Activated T-cell treated with anti-CD3 and anti-CD28 coated beads, Interleukin-2, amount 50 U/mL, for 72 hours (primary cell): ENCODE results near the gene COPS9. TPM values are rescaled to one million over a fixed set of nuclear protein-coding genes. Genes with fewer than 3 reads are reported as not detected.

Experiments
- ATAC-seq, 2 donors: fragments of 150-1000 bp; cut with Tn5 transposase; replicated peaks in 1 of 2; 2 replicates each; pipeline ENCODE4 v1.10.0; 2021; ENCODE audit warnings: moderate library complexity in 2 of 2, mild to moderate bottlenecking in 1 of 2
- DNase-seq, 2 donors: peaks; one replicate each; pipeline ENCODE4 v3.0.0; 2021 to 2022; ENCODE audit warnings: mixed read lengths in 1 of 2
- H3K27ac Mint-ChIP-seq: one replicate; pipeline ENCODE4 v1.8.0; 2022; ENCODE audit warnings: mild to moderate bottlenecking, moderate library complexity, mixed read lengths
- H3K27me3 Mint-ChIP-seq: one replicate; pipeline ENCODE4 v1.8.0; 2022; ENCODE audit warnings: low read depth, mixed read lengths
- H3K36me3 Mint-ChIP-seq, 2 donors: one replicate each; pipeline ENCODE4 v1.8.0; 2022; ENCODE audit warnings: mixed read lengths in 2 of 2, mild to moderate bottlenecking in 1 of 2; ENCODE audit not compliant: insufficient read depth in 2 of 2
- H3K4me1 Mint-ChIP-seq: one replicate; pipeline ENCODE4 v1.8.0; 2022; ENCODE audit warnings: low read depth, mixed read lengths
- H3K4me3 Mint-ChIP-seq, 2 donors: one replicate each; pipeline ENCODE4 v1.8.0; 2022; ENCODE audit warnings: mild to moderate bottlenecking in 2 of 2, mixed read lengths in 2 of 2, moderate library complexity in 2 of 2
- H3K9me3 Mint-ChIP-seq, 2 donors: one replicate each; pipeline ENCODE4 v1.8.0; 2022; ENCODE audit warnings: mixed read lengths in 2 of 2
- total RNA-seq, 2 donors: library from RNA; stranded (reverse); gene quantifications; one replicate each; pipeline ENCODE4 v1.2.3, GENCODE V29; 2022

The COPS9 gene
- total RNA-seq, 2 donors from 2014 or later = 73.1 to 81.5 TPM

DNA sequence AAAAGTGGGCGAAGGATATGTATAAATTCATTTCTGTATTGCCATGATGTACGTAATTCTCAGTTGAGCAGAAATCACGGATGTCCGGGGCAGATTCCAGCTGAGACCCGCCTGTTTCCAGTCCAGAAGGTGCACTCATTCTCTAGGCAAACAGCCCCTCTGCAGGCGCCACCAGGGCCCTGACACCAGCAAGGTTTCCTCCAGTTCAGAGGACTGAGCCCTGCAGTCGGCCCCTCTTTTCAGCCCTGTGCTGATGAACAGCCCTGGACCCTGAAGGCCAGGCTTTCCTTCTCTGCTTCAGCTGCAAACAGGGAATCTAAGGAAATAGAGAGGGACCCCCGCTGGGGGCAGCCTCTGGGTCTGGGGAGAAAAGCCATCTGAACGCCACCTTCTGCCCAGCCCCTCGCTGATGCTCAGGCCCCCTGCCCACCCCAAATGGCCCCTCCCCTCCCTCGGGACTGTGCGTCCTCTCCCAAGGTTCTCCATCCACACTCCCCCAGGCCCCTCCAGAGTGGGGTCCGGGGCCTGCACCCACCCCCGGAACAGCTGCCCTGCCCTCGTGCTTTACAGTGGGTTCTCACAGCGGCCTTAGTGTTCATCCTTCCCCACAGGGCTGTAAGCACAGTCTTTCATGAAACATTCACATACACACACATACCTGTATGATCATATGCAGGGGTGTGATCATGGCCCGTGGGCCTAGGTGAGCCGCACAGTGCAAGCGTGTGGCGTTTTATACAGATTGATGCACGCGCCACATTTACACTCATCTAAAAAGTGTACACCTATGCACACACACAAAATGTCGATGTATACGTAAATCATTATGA is 12.1 kb downstream of the COPS9 start:
- H3K27me3 Mint-ChIP-seq = peaks cover 18% of the 10 kb centered on the region
- H3K4me1 Mint-ChIP-seq = peaks cover 11% of the 10 kb centered on the region
- ATAC-seq (no peak), DNase-seq (no peak)
- peaks cover 0 to 9% of the 10 kb centered on the region in 2 donors for H3K36me3 Mint-ChIP-seq
- no peak overlapping the region for H3K4me3 Mint-ChIP-seq
- H3K27ac Mint-ChIP-seq = no peak overlapping the region
- no peaks in the 10 kb centered on the region for H3K9me3 Mint-ChIP-seq

DNA sequence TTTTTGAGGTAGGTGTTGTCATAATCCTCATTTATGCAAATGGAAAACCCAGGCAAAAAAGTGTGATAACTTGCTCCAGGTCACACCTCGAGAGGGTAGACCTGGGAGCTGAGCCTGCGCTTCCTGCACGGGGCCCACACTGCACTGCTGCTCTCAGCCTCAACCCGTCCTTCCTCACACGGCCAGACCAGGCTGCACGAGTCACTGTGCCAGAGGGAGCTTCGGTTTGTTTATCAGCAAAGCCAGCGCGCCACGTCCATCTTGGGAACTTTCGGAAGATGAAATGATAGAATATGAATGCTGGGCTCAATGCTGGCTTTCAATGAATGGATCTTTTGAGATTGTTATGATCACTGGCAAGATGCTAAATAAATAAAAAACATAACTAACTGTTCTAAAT is 14.4 kb downstream of the COPS9 start:
- no peaks in the 10 kb centered on the region for H3K9me3 Mint-ChIP-seq
- H3K4me3 Mint-ChIP-seq = peak overlapping the region in 1 of 2 donors; percentile 8
- ATAC-seq = no peak
- H3K4me1 Mint-ChIP-seq = peaks cover 11% of the 10 kb centered on the region
- H3K36me3 Mint-ChIP-seq = peaks cover 0 to 3% of the 10 kb centered on the region in 2 donors
- H3K27ac Mint-ChIP-seq = no peak overlapping the region
- no peak for DNase-seq
- H3K27me3 Mint-ChIP-seq = peaks cover 18% of the 10 kb centered on the region

DNA sequence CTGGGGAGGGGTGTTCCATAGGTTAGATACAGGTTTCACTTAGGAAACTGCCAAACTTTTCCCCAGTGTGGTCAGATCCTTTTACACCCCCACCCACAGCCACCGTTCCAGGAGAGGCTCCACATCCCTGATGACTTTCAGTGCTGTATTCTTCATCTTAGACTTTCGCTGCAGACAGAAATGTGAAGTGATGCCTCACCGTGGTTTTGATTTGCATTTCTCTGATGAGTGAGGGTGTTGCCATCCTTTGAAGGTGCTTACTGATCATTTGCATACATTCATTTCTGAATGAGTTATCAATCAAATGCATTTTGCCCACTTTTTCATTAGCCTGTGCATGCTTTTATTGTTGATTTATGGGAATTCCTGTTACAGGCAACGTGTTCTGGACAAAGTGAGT is 14.9 kb downstream of the COPS9 start:
- Mint-ChIP-seq H3K4me1 (peaks cover 11% of the 10 kb centered on the region), H3K27me3 (peaks cover 21% of the 10 kb centered on the region), H3K36me3 (peaks cover 0 to 3% of the 10 kb centered on the region in 2 donors), H3K27ac (no peak overlapping the region), H3K9me3 (no peaks in the 10 kb centered on the region), H3K4me3 (no peak overlapping the region)
- DNase-seq (no peak), ATAC-seq (peak; percentile 79 to 82)

DNA sequence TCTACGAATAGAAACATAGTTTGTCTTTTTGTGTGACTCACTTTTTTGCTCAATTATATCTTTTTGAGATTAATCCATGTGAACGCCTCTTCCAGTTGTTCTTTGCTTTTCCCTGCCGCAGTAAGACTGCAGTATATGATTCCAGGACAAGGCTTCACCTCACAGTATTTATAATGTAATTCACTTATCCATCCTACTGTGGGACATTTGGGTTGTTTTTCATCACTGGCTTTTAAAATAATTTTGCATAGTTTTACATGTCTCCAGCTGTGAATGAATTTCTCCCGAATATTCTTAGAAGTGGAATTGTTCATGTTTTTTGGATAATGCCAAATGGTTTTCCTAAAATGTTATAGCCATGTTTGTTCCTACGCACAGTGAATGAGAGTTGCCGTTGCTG is 21.9 kb downstream of the COPS9 start:
- peaks cover 22% of the 10 kb centered on the region for H3K27me3 Mint-ChIP-seq
- no peak for ATAC-seq
- H3K36me3 Mint-ChIP-seq = no peaks in the 10 kb centered on the region
- no peak for DNase-seq
- no peaks in the 10 kb centered on the region for H3K4me1 Mint-ChIP-seq
- H3K4me3 Mint-ChIP-seq = no peak overlapping the region
- no peaks in the 10 kb centered on the region for H3K9me3 Mint-ChIP-seq
- no peak overlapping the region for H3K27ac Mint-ChIP-seq

DNA sequence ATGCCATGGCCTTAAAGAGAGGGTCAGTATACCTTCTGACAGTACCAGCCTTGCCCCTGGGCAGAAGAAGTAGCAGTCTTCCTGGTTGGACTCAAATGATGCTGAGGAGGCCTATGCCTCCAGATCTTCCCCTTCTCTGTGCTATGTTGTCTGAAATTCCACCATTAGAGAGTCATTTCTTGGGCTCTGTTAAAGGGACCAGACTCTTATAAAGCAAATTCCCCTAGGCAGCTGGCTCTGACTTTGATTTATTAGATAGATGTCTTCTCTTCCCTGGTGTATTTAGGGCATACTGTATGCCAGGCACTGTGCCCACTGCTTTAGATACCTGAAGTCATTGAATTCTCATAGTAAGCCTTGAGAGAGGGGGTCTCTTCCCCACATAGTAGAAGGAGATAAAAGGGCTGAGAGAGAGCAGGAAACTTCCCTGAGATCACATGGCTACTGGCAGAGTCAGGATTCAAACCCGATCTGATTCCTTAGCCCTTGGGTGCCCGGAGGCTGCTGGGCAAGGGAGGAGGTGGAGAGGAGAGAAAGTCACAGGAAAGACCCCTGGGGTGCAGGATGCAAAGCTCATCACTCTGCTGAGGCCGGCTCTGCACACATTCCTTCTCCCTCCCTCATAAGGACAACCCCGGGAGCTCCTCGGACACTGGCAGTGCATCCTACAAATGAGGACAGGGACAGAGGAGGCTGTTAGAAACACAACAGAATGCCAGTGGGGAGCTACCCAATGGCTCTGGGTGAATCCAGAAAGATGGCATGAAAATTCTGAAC is 23.0 kb downstream of the COPS9 start:
- Mint-ChIP-seq H3K9me3 (no peaks in the 10 kb centered on the region), H3K4me1 (no peaks in the 10 kb centered on the region), H3K36me3 (no peaks in the 10 kb centered on the region), H3K27me3 (peaks cover 22% of the 10 kb centered on the region), H3K27ac (no peak overlapping the region), H3K4me3 (no peak overlapping the region)
- ATAC-seq = no peak
- no peak for DNase-seq

DNA sequence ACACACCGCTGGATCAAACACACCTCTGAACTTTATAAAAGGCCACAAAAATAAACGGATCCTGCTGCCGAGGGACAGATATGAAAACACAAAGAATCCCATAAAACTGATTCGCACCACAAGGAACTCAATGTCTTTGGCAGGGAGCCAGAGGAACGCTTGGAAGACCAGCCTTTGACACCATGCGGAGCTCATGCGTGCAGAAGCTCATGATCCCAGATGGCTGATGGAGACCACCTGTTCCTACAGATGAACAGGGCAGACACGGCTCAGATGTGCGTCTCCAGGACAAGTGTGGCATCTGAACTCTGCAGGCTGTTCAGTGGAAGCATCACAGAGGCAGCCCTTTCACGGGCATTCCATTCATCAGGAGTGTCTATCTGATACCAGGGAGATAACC is 24.9 kb downstream of the COPS9 start:
- H3K4me1 Mint-ChIP-seq = no peaks in the 10 kb centered on the region
- ATAC-seq = no peak

DNA sequence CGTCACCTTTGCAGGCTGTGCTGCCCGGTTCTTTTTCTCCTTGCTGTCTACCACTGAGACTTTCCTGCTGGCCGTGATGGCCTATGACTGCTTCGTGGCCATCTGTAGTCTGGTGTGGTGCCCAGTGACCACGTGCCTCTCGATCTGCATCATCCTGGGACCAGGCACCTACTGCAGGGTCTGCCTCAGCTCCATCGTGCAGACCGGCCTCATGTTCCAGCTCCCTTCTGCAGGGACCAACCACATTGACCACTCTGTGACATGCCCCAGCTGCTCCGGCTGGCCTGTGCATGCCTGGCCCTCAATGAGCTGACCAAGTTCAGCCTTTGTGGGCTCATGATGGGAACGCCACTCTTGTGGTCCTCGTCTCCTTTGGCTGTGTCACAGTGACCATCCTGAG is 26.7 kb downstream of the COPS9 start:
- H3K36me3 Mint-ChIP-seq = no peaks in the 10 kb centered on the region
- no peaks in the 10 kb centered on the region for H3K9me3 Mint-ChIP-seq
- no peak for DNase-seq
- peaks cover 6% of the 10 kb centered on the region for H3K27me3 Mint-ChIP-seq
- no peak overlapping the region for H3K27ac Mint-ChIP-seq
- no peak overlapping the region for H3K4me3 Mint-ChIP-seq
- no peak for ATAC-seq
- H3K4me1 Mint-ChIP-seq = no peaks in the 10 kb centered on the region

More for the DNA sequence above, 24.9 kb downstream of the COPS9 start:
- Mint-ChIP-seq H3K9me3 (no peaks in the 10 kb centered on the region), H3K27ac (no peak overlapping the region), H3K36me3 (no peaks in the 10 kb centered on the region), H3K27me3 (peaks cover 19% of the 10 kb centered on the region), H3K4me3 (no peak overlapping the region)
- no peak for DNase-seq

DNA sequence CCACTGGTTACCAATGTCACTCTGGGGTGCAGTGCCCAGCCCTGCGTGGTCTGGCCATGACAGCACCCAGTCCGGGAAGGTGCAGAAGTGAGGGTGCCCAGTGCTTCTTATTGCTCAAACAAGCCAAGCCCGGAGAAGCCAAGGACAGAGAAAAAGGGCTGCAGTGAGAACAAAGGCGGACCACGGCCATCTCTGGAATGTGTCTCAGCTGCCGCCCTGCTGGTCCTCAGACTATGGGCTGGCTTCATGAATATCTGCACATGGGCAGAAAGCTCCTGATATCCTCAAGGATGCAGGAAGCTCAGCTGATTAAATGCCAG is 28.7 kb downstream of the COPS9 start:
- H3K36me3 Mint-ChIP-seq = no peaks in the 10 kb centered on the region
- no peak overlapping the region for H3K4me3 Mint-ChIP-seq
- ATAC-seq (no peak), DNase-seq (no peak)
- peaks cover 9% of the 10 kb centered on the region for H3K27me3 Mint-ChIP-seq
- no peaks in the 10 kb centered on the region for H3K9me3 Mint-ChIP-seq
- no peak overlapping the region for H3K27ac Mint-ChIP-seq
- no peaks in the 10 kb centered on the region for H3K4me1 Mint-ChIP-seq

DNA sequence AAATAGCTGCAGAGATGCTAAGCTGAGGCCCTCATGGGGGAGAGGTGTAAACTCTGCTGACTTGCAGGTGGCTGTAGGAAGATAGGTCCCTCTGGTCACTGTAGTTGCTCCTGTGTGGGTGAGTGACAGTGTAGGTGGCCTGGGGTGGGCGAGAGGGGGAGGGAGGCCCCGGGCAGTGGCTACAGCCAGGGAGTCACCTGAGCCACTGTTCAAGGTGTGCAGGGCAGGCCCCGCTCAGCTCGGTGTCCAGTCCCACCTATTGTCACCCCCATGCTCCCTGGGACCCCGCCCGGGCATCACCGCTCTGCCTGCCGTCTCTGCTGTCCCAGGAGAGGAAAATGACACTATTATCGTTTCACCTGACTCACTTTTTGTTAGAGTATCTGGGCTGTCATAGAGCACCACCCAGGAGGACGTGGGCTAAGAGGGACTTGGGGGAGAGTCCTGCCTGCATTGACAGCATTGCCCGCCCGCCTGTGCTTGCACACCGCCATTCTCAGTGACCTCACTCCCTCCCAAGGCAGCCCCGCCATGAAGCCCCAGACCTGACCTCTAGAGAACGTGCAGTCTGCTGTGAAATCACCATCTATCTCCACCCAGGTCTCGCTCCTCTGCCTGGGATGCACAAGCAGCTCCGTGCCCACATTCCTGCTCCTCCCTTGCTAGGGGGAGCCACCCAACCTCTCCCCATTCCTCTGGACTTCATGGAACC is 29.2 kb downstream of the COPS9 start:
- peaks cover 10% of the 10 kb centered on the region for H3K27me3 Mint-ChIP-seq
- DNase-seq (no peak), ATAC-seq (no peak)
- H3K9me3 Mint-ChIP-seq = no peaks in the 10 kb centered on the region
- H3K4me1 Mint-ChIP-seq = no peaks in the 10 kb centered on the region
- no peaks in the 10 kb centered on the region for H3K36me3 Mint-ChIP-seq
- no peak overlapping the region for H3K27ac Mint-ChIP-seq
- no peak overlapping the region for H3K4me3 Mint-ChIP-seq

DNA sequence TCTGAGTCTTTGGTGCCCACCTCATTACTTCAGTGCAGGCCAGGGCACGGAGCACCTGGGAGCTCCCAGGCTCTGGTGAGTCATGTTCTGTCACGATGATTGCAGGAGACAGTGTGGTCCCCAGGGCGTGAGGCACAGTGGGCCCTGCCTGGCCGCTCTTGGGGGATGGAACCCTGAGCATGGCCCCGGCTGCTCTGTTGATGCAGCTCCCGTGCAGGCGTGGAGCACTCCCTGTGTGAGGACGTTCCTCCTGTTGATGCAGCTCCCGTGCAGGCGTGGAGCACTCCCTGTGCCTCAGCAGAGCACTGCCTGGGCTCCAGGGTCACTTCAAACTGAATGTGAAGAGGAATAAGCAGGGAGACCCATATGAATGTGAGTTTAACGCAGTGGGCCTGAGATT is 30.1 kb downstream of the COPS9 start:
- peaks cover 10% of the 10 kb centered on the region for H3K27me3 Mint-ChIP-seq
- no peaks in the 10 kb centered on the region for H3K9me3 Mint-ChIP-seq
- DNase-seq (no peak), ATAC-seq (no peak)
- no peaks in the 10 kb centered on the region for H3K4me1 Mint-ChIP-seq
- H3K4me3 Mint-ChIP-seq = no peak overlapping the region
- no peak overlapping the region for H3K27ac Mint-ChIP-seq
- H3K36me3 Mint-ChIP-seq = no peaks in the 10 kb centered on the region

DNA sequence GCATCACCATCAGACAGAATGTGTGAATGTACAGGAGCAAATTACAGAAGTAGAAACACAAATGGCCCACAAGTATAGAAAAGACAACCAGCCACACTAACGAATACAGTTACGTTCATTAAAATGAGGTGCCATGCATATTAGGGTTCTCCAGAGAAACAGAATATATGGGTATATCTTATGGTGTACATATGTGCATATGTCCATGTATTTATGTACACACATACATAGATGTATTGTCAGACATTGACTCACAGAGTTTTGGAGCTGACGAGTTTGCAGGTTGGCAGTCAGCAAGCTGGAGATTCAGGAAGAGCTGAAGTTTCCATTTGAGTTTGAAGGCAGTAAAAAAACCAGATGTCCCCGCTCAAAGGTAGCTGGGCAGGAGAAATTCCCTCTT is 33.0 kb downstream of the COPS9 start:
- Mint-ChIP-seq H3K4me3 (no peak overlapping the region), H3K27me3 (peaks cover 32% of the 10 kb centered on the region), H3K4me1 (no peaks in the 10 kb centered on the region)

DNA sequence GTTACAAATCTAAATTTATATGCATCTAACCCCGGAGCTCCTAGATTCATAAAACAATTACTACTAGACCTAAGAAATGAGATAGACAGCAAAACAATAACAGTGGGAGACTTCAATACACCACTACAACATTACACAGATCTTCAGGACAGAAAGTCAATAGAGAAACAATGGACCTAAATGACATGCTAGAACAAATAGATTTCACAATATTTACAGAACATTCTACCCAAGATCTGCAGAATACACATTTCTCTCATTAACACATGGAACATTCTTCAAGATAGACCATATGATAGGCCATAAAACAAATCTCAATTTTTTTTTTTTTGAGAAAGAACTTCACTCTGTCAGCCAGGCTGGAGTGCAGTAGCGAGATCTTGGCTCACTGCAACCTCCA is 37.8 kb downstream of the COPS9 start:
- Mint-ChIP-seq H3K36me3 (peaks cover 5 to 6% of the 10 kb centered on the region in 2 donors), H3K4me3 (no peak overlapping the region), H3K27ac (no peak overlapping the region), H3K4me1 (no peaks in the 10 kb centered on the region), H3K27me3 (peaks cover 69% of the 10 kb centered on the region), H3K9me3 (peaks cover 2% of the 10 kb centered on the region in 2 donors)
- ATAC-seq (no peak), DNase-seq (no peak)

More for the DNA sequence above, 33.0 kb downstream of the COPS9 start:
- no peak for DNase-seq
- H3K27ac Mint-ChIP-seq = no peak overlapping the region
- H3K36me3 Mint-ChIP-seq = peaks cover 0 to 2% of the 10 kb centered on the region in 2 donors
- H3K9me3 Mint-ChIP-seq = peaks cover 0 to 2% of the 10 kb centered on the region in 2 donors
- ATAC-seq = no peak
